22Rv1 (cell line): ENCODE measurements around the gene MEPCE.

Experiments
- H3K27ac ChIP-seq: fragments of 450-650 bp; 2 replicates; pipeline ENCODE4 v1.5.1; 2017
- ZFX ChIP-seq: fragments of 450-650 bp; IDR thresholded peaks from 2 replicates; pipeline ENCODE4 v1.6.1; 2017; ENCODE audit warnings: antibody characterized with exemption, borderline replicate concordance
- TF ChIP-seq, protein P1 (sequence below): fragments of 450-650 bp; IDR thresholded peaks from 2 replicates; pipeline ENCODE4 v1.5.1; 2017; ENCODE audit warnings: mild to moderate bottlenecking

The MEPCE gene

DNA sequence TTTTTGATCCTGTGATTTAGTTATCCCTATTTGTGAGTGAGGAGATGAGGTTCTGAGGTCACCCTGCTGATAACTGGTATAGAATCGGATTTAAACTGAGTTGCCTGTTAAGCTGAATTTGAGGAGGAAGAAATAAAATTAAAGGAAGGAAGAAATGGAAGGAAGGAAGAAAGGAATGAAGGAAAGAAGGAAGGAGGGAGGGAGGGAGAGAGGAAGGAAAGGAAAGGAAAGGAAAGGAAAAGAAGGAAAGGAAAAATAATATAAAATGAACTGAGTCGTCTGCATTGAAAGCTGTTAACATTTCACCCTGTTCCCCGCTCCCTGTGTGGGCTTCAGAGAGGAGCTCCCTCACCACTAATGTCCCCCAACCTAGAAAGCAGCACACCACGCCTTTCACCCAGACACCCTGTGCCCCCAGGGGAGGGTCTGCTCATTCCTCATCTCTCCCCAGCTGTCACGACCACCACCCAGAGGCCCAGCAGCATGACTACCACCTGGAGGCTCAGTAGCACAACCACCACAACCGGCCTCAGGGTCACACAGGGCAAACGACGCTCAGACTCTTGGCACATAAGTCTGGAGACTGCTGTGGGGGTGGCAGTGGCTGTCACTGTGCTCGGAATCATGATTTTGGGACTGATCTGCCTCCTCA is 40.1 kb upstream of the MEPCE start:
- no peak overlapping the region for H3K27ac ChIP-seq
- TF ChIP-seq, protein P1, sequence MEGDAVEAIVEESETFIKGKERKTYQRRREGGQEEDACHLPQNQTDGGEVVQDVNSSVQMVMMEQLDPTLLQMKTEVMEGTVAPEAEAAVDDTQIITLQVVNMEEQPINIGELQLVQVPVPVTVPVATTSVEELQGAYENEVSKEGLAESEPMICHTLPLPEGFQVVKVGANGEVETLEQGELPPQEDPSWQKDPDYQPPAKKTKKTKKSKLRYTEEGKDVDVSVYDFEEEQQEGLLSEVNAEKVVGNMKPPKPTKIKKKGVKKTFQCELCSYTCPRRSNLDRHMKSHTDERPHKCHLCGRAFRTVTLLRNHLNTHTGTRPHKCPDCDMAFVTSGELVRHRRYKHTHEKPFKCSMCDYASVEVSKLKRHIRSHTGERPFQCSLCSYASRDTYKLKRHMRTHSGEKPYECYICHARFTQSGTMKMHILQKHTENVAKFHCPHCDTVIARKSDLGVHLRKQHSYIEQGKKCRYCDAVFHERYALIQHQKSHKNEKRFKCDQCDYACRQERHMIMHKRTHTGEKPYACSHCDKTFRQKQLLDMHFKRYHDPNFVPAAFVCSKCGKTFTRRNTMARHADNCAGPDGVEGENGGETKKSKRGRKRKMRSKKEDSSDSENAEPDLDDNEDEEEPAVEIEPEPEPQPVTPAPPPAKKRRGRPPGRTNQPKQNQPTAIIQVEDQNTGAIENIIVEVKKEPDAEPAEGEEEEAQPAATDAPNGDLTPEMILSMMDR, result no peak

GRCh38 chr7:100390286-100391009 is 39.2 kb upstream of the MEPCE start:
- TF ChIP-seq, protein P1, result no peak
- no peak for TF ChIP-seq ZFX

DNA sequence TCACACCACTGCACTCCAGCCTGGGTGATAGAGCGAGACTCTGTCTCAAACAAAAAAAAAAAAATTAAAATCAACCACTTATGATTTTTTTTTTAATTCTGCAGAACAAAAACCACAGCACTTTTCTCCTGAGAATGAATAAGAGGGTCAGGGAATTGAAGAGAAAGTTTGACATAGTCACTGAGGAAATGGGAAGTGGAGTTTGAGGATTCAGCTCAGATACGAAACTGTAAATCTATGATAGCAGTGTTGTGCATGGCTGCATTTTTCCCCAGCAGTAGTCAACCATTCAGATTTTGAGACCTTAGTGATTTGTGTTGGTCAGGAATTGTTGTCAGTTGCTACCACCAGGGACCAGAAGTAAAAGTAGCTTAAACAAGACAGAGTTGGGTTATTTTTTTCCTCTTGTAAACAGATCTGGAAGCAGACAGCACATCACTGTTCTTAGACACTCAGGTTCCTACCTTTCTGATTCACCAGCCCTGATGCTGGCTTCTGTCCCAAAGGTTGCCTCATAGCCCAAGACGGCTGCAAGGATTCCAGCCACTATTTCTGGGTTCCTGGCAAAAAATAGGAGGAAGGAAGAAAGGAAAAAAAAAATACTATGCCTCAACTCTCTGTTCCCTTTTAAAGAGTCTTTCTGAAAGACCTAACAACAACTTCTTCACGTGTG is 36.3 kb upstream of the MEPCE start:
- TF ChIP-seq, protein P1, result no peak
- no peak for TF ChIP-seq ZFX
- no peak overlapping the region for H3K27ac ChIP-seq

More at GRCh38 chr7:100390286-100391009, 39.2 kb upstream of the MEPCE start:
- no peak overlapping the region for H3K27ac ChIP-seq

DNA sequence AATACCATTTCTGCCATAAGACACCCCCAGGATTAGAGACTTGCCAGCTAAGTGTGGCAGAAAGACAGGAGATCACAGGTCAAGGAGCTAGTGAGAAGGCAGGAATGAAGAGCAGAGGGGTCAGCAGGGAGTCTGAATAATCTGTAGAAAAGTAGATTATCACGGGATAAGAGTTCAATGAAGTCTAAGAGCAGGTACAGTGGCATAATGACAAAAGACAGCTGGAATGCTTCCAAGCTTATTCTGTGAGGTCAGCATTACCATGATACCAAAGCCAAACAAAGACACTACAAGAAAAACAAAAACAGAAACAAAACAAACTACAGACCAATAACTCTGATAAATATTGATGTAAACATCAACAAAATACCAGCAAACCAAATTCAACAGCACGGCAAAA is 35.6 kb upstream of the MEPCE start:
- TF ChIP-seq, protein P1, result no peak
- TF ChIP-seq ZFX, result no peak
- H3K27ac ChIP-seq, result no peak overlapping the region

- no peak overlapping the region for H3K27ac ChIP-seq
- TF ChIP-seq, protein P1, result no peak
- TF ChIP-seq ZFX, result no peak
Observed at GRCh38 chr7:100396421-100396982, 33.1 kb upstream of the MEPCE start.

- TF ChIP-seq, protein P1, result peak; percentile 12; the same call in 1 of the 2 replicates
- TF ChIP-seq ZFX, result no peak
- no peak overlapping the region for H3K27ac ChIP-seq
Observed at GRCh38 chr7:100397315-100398081, 32.1 kb upstream of the MEPCE start.
